Activated CD8-positive, alpha-beta memory T cell treated with anti-CD3 and anti-CD28 coated beads, Interleukin-2, amount 50 U/mL, for 48 hours (primary cell): ENCODE data around the gene USP31.
"Not testable (repeated sequence)": the region's sequence is repeated elsewhere in the genome, so short reads cannot be mapped to it uniquely, and the experiment has no call there.

Experiments used
- DNase-seq: peaks from one replicate; pipeline ENCODE4 v3.0.0-alpha.2; 2020

USP31 gene

DNA sequence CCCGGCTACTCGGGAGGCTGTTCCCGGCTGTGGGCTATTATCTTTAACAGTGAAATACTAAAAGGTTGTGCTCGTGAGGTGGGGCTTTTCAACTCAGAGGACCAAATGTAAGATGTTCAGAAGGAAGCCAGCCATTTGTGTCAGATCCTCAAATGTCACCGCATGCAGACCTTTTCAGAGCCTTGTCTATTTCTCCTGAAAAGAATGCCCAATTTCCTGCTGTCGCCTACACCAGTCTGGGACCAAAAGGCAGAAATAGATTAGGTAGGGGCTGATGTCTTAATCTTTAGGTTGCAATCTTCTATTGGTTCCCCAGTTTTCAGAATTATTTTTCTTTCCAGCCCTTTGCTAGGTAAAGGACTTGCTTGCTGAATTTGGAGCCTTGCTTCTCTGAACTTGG, 8.9 kb upstream of the USP31 start:
- no peak for DNase-seq

DNA sequence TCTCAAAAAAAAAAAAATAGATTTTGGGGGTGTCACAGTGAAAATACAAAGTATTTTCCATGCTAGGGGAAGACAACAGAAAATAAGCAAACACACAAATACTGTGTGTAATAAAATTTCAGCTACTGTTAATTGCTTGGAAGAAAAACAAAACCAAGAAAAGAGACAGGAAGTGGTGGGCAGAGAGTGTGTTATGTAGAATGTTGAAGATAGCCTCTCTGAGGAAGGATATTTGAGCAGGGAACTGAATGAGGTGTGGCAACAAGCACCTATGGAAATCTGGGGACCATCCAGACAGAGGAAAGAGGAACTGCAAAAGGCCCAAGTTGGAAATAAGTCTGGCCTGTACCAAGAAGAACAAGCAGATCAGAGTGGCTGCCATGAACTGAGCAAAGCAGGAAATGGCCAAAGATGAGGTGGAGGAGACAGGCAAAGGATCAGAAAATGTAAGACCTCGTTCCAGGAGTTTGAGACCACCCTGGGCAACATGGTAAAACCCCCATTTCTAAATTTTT, 7.8 kb upstream of the USP31 start:
- DNase-seq = no peak

DNA sequence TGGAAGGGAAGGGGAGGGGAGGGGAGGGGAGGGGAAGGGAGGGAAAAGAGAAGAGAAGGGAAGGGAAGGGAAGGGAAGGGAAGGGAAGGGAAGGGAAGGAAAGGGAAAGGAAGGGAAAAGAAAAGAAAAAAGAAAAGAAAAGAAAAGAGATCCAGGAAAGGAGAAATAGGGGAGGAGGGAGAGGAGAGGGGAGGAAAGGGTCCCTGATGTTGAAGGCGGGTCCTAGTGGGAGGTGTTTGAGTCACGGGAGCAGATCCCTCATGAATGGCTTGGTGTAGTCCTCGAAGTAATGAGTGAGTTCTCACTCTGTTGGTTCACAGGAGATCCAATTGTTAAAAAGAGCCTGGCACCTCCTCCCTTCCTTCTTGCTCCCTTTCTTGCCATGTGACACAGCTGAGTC, 6.9 kb upstream of the USP31 start:
- no peak for DNase-seq

DNA sequence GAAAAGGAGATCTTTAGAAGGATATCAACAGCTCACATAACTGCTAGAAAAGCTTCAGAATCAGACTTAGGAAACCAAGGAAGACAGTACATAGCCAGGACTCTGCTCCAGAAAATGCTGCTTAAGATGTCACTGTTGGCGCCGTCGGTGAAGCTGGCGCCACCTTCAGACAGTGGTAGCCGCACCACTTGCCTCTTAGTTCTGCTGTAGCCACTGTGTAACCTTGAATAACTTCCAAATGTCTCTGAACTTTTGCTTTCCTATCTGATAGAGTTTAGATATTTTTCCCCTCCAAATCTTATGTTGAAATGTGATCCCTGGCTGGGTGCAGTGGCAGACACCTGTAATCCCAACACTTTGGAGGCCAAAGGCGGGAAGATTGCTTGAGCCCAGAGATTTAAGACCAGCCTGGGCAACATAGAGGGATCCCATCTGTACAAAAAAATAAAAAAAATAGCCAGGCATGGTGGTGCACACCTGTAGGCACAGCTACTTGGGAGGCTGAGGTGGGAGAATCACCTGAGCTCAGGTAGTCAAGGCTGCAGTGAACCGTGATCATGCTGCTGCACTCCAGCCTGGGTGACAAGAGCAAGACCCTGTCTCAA, 6.3 kb upstream of the USP31 start:
- no peak for DNase-seq

DNA sequence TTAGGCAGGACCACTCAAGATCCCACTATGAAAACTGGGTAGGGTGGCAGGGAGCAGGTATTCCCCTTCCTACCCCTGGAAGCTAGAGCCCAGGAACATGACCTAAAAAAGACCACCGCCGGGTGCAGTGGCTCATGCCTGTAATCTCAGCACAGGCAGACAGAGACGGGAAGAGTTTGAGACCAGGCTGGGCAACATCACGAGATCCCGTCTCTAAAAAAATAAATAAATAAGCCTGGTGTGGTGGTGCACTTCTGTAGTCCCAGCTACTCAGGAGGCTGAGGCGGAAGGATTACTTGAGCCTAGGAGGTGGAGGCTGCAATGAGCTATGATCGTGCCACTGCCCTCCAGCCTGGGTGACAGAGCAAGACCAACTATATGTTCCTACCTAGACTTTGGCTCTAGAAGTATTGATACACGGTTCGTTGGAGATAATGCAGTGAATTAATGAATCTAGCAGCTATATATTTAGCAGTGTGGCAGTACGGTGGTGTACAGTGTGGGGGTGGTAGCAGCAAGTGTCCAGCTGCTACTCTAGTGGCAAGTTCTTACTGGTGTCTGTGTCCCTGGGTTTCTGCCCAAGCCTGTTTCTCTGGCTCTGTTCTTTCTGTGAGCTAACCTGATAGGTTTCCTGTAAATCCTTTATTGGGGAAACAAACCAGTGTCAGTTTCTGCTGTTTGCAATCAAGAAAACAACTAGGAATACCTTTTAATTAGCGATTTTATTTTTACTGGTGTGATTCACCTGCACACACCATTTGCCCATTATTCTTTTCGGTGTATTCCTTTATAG, 3.3 kb upstream of the USP31 start:
- DNase-seq = no peak

DNA sequence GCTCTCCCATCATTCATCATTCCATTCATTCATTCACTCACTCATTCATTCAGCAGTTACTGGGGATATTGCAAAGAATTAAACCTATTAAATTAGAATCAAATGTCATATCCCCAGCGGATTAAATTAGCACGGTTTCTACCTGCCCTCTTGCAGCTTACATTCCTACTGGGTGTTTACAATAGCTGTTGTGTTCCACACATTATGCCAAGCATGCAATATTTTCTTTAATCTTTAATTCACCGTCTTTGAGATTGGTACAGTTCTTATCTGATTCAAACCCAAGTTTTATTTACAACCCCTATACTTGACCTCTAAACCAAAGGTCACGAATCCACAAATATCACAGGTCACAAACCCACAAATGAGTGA, 727 bp upstream of the USP31 start:
- DNase-seq = no peak

DNA sequence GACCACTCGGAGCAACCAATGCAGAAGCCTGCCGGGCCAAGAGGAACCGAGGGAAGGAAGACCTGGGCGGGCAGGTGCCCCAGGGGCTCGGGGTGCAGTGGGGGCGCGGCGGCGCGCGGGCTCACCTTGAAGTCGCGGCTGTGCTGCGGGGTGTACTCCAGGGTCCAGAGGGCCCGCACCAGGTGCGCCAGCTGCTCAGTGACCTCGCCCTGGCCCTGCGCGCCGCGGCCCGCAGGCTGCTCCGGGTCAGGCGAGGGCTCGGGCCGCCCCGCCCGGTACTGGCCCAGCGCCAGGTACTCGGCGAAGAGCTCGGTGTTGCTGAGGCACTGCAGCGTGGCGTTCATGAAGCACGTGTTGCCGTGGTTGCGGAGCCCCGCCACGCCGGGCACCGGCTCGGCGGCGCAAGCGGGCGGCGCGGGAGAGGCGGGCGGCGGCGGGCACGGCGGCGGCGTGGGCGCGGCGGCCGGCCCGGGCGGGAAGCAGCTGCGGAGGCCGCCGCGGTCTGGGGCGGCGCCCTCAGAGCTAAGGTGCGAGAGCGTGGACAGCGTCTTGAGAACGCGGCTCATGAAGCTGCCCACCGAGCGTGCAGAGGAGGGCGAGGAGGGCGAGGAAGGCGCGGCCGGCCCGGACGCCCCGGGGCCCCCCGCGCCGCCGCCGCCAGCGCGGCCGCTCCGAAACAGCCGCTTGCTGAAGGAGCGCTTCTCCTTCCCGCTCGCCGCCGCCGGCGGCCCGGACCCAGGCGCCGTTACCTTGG, 562 bp downstream of the USP31 start:
- peak; percentile 73 for DNase-seq

DNA sequence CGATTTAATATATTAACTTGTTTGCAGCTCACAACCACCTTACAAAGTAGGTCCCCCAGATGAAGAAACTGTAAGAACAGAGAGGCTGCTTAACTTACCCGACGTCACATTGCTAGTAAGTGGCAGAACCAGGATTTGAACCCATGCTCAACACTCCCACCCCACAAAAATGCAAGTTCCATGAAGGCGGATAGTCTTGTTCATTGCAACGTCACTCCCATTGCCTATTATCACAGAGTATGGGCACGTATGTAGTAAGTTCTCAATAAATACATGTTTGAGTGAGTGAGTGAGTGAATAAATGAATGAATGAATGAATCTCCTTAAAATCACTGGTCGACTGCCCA, 1.1 kb downstream of the USP31 start:
- no peak for DNase-seq

DNA sequence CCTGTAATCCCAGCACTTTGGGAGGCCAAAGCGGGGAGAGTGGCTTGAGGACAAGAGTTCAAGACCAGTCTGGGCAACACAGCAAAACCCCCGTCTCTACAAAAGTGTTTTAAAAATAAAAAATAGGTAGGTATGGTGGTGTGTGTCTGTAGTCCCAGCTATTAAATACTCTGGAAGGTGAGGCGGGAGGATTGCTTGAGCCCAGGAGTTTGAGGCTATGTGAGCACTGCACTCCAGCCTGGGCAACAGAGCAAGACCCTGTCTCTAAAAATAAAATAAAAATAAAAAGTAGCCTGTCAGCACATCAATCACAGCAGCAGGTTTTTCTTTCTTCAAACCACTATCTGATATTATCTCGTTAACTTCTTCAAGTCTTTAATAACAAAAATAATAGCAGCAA, 1.6 kb downstream of the USP31 start:
- DNase-seq = no peak

DNA sequence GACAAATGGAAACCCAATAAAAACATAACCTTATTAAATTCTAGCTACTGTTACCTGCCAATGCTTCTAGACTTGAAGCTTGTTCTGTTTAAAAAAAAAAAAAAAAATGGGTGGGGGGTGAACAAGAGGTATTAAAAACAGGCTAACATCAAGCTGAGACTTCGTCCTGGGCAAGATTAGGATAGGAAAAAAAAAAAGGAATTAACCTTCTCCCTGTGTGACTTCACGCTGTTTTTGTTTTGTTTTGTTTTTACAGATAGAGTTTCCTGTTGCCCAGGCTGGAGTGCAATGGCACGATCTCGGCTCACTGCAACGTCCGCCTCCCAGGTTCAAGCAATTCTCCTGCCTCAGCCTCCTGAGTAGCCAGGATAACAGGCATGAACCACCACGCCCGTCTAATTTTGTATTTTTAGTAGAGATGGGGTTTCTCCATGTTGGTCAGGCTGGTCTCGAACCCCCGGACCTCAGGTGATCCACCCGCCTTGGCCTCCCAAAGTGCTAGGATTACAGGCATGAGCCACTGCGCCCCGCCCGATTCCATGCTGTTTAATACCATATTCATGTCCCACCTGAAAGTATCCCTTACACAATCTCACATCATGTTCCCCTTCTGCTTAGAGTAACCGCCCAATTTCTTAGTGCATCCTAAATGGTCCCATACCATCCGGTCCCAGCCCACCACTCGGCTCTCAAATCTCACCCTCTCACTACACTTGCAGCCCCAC, 2.2 kb downstream of the USP31 start:
- no peak for DNase-seq

DNA sequence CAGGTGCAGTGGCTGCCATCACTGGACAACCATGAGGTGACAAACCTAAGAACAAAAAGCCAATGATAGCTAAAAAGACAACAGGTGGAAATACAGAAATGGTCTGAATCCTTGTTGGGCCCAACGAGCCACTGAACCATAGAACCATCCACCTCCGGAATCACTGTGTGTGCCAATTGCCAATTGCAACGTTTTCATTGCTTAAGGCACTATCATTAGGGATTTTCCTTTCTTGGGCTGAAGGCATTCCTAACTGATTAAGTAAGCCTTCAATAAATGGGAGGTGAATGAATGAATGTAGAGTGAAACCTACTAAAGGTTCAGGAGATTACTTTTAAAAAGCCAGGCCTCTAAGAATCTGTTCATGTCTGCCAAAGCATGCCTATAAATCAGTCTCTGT, 3.6 kb downstream of the USP31 start:
- DNase-seq = no peak

DNA sequence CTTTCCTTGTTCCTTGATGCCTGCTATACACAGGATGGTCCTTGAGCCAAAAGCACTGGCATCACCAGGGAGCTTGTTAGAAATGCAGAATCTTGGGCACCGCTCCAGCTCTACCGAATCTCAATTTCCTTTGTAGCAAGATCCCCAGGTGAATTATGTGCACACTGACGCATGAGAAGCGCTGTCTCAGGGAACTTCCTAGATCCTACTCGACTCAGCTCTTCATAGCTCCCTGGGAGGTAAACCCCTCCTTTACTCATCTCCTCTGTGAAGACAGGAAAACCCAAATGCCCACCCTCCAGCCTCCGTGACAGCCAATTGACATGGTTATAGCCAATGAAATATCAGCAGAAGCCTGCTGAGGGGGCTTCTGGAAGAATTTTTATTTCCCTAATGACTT, 4.1 kb downstream of the USP31 start:
- DNase-seq = no peak

DNA sequence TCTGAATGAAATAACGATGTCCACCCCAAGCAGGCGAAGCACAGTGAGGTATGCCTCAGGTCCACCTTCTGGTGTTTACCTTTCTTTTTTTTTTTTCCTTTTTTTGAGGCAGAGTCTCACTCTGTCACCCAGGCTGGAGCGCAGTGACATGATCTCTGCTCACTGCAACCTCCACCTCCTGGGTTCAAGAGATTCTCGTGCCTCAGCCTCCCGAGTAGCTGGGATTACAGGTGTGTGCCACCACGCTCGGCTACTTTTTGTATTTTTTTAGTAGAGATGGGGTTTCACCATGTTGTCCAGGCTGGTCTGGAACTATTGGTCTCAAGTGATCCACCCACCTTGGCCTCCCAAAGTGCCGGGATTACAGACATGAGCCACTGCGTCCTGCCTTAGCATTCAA, 4.9 kb downstream of the USP31 start:
- DNase-seq = not testable (repeated sequence)

DNA sequence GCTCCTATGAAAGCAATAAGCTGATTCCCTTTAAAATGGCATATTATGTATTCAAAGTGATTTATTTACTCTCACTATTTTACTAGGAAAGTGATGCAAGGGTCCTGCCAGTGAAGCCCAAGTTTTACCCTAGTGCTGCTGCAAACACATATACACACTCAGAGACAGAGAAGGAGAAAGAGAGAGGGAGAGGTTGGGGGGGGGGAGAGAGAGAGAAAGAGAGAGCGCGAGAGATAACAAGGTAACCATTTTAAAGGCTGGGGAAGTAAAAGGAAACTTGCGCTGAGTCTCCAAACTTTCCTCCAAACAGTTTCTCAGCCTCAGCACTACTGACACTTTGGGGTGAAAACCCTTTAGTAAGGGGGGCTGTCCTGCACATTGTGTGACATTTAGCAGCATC, 5.9 kb downstream of the USP31 start:
- no peak for DNase-seq

DNA sequence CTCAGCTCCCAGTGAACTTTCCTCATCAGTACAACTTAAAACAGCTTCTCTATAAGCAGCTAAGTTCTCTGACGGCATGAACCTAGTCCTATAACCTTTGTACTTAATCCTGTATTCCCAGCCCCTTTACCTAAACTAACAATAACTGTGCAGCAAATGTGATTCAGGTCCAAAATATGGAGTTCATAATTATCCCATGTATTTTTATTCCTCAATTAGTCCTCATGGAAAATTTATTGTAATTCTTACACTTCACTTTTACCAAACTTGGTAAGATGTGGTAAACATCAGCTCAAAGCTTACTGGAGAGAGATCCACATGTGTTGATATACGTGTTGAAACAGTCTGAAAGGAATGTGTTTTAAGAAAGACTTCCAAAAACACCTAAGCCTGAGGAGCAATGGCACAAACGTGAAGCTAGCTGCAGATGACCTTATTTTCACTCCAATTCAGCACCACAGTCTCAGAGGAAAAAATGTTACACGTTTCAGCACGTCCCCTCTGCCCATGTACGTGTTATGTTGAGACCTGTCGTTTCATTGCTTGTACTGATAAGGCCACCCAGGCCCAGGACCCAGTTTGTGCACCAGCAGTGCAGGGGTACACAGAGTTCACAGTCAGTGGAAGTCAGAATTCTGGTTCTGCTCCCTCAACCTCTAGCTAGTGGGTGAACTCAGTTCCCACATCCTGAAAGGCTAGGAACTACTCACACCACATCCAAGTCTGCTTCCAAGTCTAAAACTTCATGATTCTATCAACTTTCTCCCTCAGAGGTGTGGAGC, 7.1 kb downstream of the USP31 start:
- DNase-seq = no peak

DNA sequence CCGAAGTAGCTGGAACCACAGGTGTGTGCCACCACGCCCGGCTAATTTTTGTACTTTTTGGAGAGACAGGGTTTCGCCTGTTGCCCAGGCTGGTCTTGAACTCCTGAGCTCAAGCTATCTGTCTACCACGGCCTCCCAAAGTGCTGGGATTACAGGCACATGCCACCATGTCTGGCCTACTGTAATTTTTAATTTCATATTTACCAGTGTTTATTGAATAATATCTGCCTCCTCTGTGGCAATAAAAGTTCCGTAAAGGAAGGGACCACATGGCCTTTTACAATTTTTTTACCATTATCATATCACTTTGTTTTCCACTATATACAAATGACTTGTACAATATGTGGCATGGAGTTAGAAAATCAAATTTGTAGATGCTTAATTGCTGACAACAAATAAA, 7.8 kb downstream of the USP31 start:
- no peak for DNase-seq

DNA sequence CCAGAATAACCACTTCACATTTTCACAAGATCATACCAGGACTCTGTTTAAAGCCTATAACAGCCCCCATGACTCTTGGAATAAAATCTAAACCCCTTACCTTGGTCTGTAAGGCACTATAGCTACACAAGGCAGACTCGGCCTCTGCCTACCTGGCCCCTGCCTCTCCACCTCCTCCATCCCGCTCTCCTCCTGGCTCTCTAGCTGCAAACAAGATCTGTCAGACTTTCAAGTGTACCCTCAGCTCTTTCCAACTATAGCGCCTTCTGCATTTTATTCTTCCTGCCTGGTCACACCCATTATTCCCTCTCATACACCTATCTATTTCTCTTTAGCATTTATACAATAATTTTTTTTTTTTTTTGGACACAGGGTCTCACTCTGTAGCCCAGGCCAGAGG, 8.2 kb downstream of the USP31 start:
- DNase-seq = no peak

DNA sequence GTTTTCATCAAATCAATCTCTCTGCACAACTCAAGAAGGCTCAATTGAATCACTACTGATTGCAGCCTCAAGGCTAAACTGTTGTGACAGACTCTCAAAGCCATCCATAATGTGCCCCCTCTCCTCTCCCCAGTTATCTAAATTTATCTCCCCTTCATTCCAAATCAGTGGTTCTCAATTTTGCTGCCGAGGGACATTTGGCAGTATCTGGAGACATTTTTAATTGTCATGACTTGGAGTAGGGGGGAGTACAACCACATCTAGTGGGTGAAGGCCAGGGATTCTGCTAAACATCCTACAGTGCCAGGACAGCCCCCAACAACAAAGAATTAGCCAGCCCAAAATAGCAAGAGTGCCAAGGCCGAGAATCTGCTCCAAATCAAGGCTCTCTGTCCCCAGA, 9.1 kb downstream of the USP31 start:
- DNase-seq = no peak

DNA sequence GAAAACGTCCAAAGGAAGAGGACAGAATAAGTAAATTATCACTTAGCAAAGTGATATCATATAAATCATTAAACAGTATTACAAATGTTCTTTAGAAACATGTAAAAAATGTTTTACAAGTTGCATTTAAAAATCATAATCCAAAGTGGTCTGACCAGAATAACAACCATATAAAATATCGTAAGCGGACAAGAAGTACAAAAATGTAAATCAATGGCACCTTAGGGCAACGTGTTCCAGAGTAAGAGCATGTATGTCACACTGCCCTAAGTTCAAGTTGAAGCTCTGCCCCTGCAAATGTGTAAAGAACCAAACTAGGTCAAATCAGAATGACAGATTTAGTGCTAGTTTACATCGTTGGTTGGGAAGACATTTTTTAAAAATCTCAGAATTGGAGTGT, 11.4 kb downstream of the USP31 start:
- no peak for DNase-seq

DNA sequence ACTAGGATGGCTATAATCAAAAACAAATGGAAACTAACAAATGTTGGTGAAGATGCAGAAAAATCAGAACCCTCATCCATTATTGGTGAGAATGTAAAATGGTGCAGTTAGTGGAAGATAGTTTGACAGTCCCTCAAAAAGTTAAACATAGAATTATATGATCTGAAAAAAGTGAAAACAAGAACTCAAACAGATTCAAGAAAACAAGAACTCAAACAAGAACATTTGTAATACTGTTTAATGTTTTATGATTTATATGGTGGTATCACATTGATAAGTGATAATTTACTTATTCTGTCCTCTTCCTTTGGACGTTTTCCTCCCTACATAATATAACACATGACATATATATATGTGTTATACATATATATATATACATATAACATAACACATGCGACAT, 12.0 kb downstream of the USP31 start:
- no peak for DNase-seq

DNA sequence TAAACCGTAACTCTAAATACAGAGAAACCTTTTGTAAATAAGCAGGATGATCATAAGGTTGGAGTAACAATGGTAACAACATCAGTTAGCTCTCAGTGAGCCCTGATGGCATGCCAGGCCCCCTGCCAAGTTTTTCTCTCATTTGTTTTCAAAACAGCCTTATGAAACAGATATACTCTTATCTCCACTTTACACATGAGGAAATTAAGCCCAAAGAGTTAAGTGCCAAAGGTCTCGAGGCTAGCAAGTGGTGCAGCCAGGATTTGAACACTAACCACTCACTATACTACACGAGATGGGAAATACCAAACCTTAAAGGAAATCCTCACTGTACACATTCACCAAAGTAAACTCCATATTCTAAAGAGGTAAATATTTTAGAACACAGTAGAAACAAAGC, 15.0 kb downstream of the USP31 start:
- DNase-seq = no peak

DNA sequence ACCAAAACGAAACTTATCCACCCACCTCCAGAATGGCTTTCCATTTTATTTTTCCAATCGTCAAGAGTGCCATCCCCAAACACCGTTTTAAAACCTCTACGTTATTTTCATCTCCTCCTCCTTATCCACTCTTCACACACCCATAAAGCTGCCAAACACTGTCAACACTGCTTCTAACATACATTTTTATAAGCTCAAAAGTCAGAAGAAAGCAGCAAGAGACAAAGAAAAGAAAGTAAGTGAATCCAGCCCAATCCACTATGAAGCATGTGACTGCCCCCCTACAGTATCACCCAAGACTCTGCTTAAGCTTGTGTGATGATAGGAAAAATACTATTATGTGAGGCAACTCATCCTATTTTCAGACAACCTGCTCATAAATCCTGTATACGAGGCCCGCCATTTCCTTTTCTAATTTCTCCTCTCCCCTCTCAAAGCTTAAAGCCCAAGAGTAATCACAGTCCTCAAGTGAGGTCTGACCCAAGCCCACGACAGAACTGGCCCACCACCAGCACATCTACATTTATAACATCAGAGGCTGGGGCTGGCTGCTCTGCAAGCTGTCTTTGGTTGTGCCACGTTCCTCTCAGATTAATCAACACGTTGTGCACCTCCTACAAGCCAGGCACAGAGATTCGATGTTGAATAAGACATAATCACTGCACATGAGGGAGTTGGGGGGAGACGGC, 16.3 kb downstream of the USP31 start:
- no peak for DNase-seq
